ENCODE measurements around the gene RTL10. TPM values are rescaled to one million over a fixed set of nuclear protein-coding genes. Genes with fewer than 3 reads are reported as not detected.

The RTL10 gene
- total RNA-seq, 1 donor from 2014 or later = 35.1 TPM

- Mint-ChIP-seq H3K36me3 (peaks cover 2% of the 10 kb centered on the region), H3K9me3 (no peaks in the 10 kb centered on the region), H3K4me1 (peaks cover 23% of the 10 kb centered on the region), H3K4me3 (peak overlapping the region; percentile 10), H3K27ac (peak overlapping the region; percentile 34), H3K27me3 (ENCODE audit: low read depth) (peaks cover 2% of the 10 kb centered on the region)
- no peak for DNase-seq (ENCODE audit: low spot score in 2 of 2, unreplicated experiment in 2 of 2)
- no peak for TF ChIP-seq CTCF (IDR thresholded peaks at IDR 0.05; ENCODE audit: unreplicated experiment)
Measured at GRCh38 chr22:19891317-19892256, 36.9 kb upstream of the RTL10 start.

- Mint-ChIP-seq H3K36me3 (peaks cover 2% of the 10 kb centered on the region), H3K27me3 (ENCODE audit: low read depth) (peaks cover 2% of the 10 kb centered on the region), H3K4me3 (no peak overlapping the region), H3K4me1 (peaks cover 23% of the 10 kb centered on the region), H3K9me3 (no peaks in the 10 kb centered on the region), H3K27ac (no peak overlapping the region)
- no peak for DNase-seq (ENCODE audit: low spot score in 2 of 2, unreplicated experiment in 2 of 2)
- no peak for TF ChIP-seq CTCF (IDR thresholded peaks at IDR 0.05; ENCODE audit: unreplicated experiment)
Measured at GRCh38 chr22:19890502-19891316, 36.0 kb upstream of the RTL10 start.

GRCh38 chr22:19889951-19890350 is 35.3 kb upstream of the RTL10 start:
- no peak for TF ChIP-seq CTCF (IDR thresholded peaks at IDR 0.05; ENCODE audit: unreplicated experiment)
- DNase-seq (ENCODE audit: low spot score in 2 of 2, unreplicated experiment in 2 of 2) = no peak
- H3K27me3 Mint-ChIP-seq (ENCODE audit: low read depth) = peaks cover 2% of the 10 kb centered on the region
- H3K4me3 Mint-ChIP-seq = no peak overlapping the region
- peaks cover 2% of the 10 kb centered on the region for H3K36me3 Mint-ChIP-seq
- H3K27ac Mint-ChIP-seq = no peak overlapping the region
- peaks cover 23% of the 10 kb centered on the region for H3K4me1 Mint-ChIP-seq
- no peaks in the 10 kb centered on the region for H3K9me3 Mint-ChIP-seq

GRCh38 chr22:19888131-19888746 is 33.6 kb upstream of the RTL10 start:
- no peak overlapping the region for H3K4me3 Mint-ChIP-seq
- TF ChIP-seq CTCF (IDR thresholded peaks at IDR 0.05; ENCODE audit: unreplicated experiment) = no peak
- H3K4me1 Mint-ChIP-seq = peaks cover 23% of the 10 kb centered on the region
- H3K9me3 Mint-ChIP-seq = no peaks in the 10 kb centered on the region
- peaks cover 2% of the 10 kb centered on the region for H3K27me3 Mint-ChIP-seq (ENCODE audit: low read depth)
- DNase-seq (ENCODE audit: low spot score in 2 of 2, unreplicated experiment in 2 of 2) = no peak
- H3K27ac Mint-ChIP-seq = no peak overlapping the region
- H3K36me3 Mint-ChIP-seq = no peaks in the 10 kb centered on the region

- no peak for TF ChIP-seq CTCF (IDR thresholded peaks at IDR 0.05; ENCODE audit: unreplicated experiment)
Measured at GRCh38 chr22:19887256-19887985, 32.7 kb upstream of the RTL10 start.

More at GRCh38 chr22:19887256-19887985, 32.7 kb upstream of the RTL10 start:
- no peak for DNase-seq (ENCODE audit: low spot score in 2 of 2, unreplicated experiment in 2 of 2)
- Mint-ChIP-seq H3K9me3 (no peaks in the 10 kb centered on the region), H3K27ac (no peak overlapping the region), H3K27me3 (ENCODE audit: low read depth) (peaks cover 2% of the 10 kb centered on the region), H3K36me3 (no peaks in the 10 kb centered on the region), H3K4me1 (peaks cover 16% of the 10 kb centered on the region), H3K4me3 (no peak overlapping the region)
